Mesothelial cell of epicardium (in vitro differentiated cells): ENCODE results near the gene GALNT8. TPM values are rescaled to one million over a fixed set of nuclear protein-coding genes. Genes with fewer than 3 reads are reported as not detected.

Source experiments
- DNase-seq, 2 experiments: peaks; one replicate each; pipeline ENCODE4 v3.0.0; 2021; ENCODE audit warnings: low spot score in 2 of 2; ENCODE audit not compliant: unreplicated experiment in 2 of 2
- H3K27ac Mint-ChIP-seq: 2 replicates; pipeline ENCODE4 v1.8.0; 2021; ENCODE audit warnings: mixed read lengths
- H3K27me3 Mint-ChIP-seq: 2 replicates; pipeline ENCODE4 v1.8.0; 2021; ENCODE audit warnings: low read depth, mixed read lengths
- H3K36me3 Mint-ChIP-seq: 2 replicates; pipeline ENCODE4 v1.8.0; 2021; ENCODE audit warnings: mixed read lengths
- H3K4me1 Mint-ChIP-seq: 2 replicates; pipeline ENCODE4 v1.8.0; 2021; ENCODE audit warnings: mixed read lengths
- H3K4me3 Mint-ChIP-seq: 2 replicates; pipeline ENCODE4 v1.8.0; 2021; ENCODE audit warnings: mild to moderate bottlenecking, moderate library complexity, mixed read lengths
- H3K9me3 Mint-ChIP-seq: 2 replicates; pipeline ENCODE4 v1.8.0; 2021; ENCODE audit warnings: mixed read lengths
- CTCF ChIP-seq: fragments of 200-600 bp; sonication (generic); IDR thresholded peaks from one replicate; pipeline ENCODE4 v1.5.0; 2021; ENCODE audit warnings: antibody characterized with exemption; ENCODE audit not compliant: unreplicated experiment
- total RNA-seq: library from RNA; stranded (reverse); gene quantifications from 3 replicates; pipeline ENCODE4 v1.2.1, GENCODE V29; 2021

Gene GALNT8
- total RNA-seq, 1 donor from 2014 or later, result 2.0 TPM

DNA sequence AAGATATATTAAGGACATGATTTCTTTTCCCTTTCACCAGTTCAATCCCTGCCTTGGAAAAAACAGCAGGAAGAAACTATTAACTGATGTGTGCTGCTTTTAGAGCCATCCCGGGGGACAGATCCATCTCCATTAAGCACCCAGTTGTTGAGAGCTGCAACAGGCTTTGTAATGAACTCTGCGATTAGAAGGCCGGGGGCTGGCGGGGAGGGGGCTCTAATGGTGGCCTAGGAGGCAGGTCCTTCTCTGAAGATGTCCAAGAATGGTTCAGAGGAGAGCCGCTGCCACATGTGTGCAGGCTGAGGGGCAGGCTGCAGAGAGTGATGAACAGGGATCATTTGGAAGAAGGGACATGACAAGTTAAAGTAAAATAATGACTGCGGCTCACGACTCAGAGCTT is 67.8 kb downstream of the GALNT8 start:
- Mint-ChIP-seq H3K9me3 (peaks cover 25% of the 10 kb centered on the region), H3K36me3 (peaks cover 2% of the 10 kb centered on the region), H3K4me3 (no peak overlapping the region), H3K27me3 (peaks cover 11% of the 10 kb centered on the region), H3K27ac (no peak overlapping the region), H3K4me1 (no peaks in the 10 kb centered on the region)
- TF ChIP-seq CTCF, result no peak
- no peak for DNase-seq

- H3K4me1 Mint-ChIP-seq, result no peaks in the 10 kb centered on the region
- TF ChIP-seq CTCF, result no peak
- no peaks in the 10 kb centered on the region for H3K36me3 Mint-ChIP-seq
- DNase-seq, result no peak
- peaks cover 18% of the 10 kb centered on the region for H3K27me3 Mint-ChIP-seq
- H3K9me3 Mint-ChIP-seq, result peaks cover 16% of the 10 kb centered on the region
- H3K4me3 Mint-ChIP-seq, result no peak overlapping the region
- H3K27ac Mint-ChIP-seq, result no peak overlapping the region
These were observed 69.6 kb downstream of the GALNT8 start for GRCh38 chr12:4789776-4790175.

- H3K36me3 Mint-ChIP-seq, result no peaks in the 10 kb centered on the region
- H3K27me3 Mint-ChIP-seq, result peaks cover 27% of the 10 kb centered on the region
- H3K4me3 Mint-ChIP-seq, result no peak overlapping the region
- no peak for DNase-seq
- no peak overlapping the region for H3K27ac Mint-ChIP-seq
- peaks cover 15% of the 10 kb centered on the region for H3K9me3 Mint-ChIP-seq
- TF ChIP-seq CTCF, result no peak
- peaks cover 3% of the 10 kb centered on the region for H3K4me1 Mint-ChIP-seq
These were observed 71.3 kb downstream of the GALNT8 start for GRCh38 chr12:4791497-4791896.

DNA sequence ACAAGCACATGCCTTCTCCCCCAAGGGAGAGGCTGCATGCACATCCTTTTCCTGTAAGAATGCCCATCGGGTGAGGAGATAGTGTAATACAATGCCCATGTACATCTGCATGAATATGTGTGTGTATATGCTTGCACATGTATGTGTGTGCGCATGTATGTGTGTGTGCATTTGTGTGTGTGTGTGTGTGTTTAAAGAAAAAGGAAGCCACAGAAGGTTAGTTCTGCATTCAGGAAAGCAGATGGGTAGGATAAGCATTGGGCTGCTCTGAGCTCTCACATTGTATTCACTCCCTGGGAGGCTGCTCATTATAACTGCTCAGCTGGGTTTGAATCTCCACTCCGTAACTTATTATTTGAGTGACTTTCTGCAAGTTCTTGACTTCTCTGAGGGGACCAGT is 74.3 kb downstream of the GALNT8 start:
- Mint-ChIP-seq H3K4me3 (no peak overlapping the region), H3K27me3 (peaks cover 54% of the 10 kb centered on the region), H3K36me3 (no peaks in the 10 kb centered on the region), H3K4me1 (peaks cover 12% of the 10 kb centered on the region), H3K27ac (no peak overlapping the region), H3K9me3 (peaks cover 15% of the 10 kb centered on the region)
- no peak for TF ChIP-seq CTCF
- DNase-seq, result no peak

- TF ChIP-seq CTCF, result no peak
- H3K27ac Mint-ChIP-seq, result no peak overlapping the region
- H3K9me3 Mint-ChIP-seq, result peaks cover 18% of the 10 kb centered on the region
- peaks cover 12% of the 10 kb centered on the region for H3K4me1 Mint-ChIP-seq
- no peak overlapping the region for H3K4me3 Mint-ChIP-seq
- H3K36me3 Mint-ChIP-seq, result no peaks in the 10 kb centered on the region
- H3K27me3 Mint-ChIP-seq, result peaks cover 69% of the 10 kb centered on the region
- no peak for DNase-seq
These were observed 76.0 kb downstream of the GALNT8 start for GRCh38 chr12:4796216-4796615.
